ENCODE results near the gene POU2F1. TPM values are rescaled to one million over a fixed set of nuclear protein-coding genes. Genes with fewer than 3 reads are reported as not detected.

The POU2F1 gene
- polyA plus RNA-seq, 2 of the 4 experiments (the other 2 are of a cell fraction) = 2.9 to 9.4 TPM

GRCh38 chr1:167456926-167457325 is 236.2 kb downstream of the POU2F1 start:
- CTCF ChIA-PET = interaction anchor here (0.6 to 3.6 kb wide), 7 partner anchors 12 to 76 kb away, joined by 3 to 23 read pairs (median 3); no protein-coding TSS in a partner anchor
- Histone ChIP-seq H3K9me3 (no peaks in the 10 kb centered on the region), H3K4me1 (peaks cover 6% of the 10 kb centered on the region; the same call in 1 of the 3 replicates), H3K4me2 (no peak overlapping the region), H3K4me3 (no peak overlapping the region), H3K27ac (no peak overlapping the region)
- FAIRE-seq = no peak
- no peak for TF ChIP-seq EHMT2 (IDR thresholded peaks at IDR 0.05; ENCODE audit: low read depth)
- TF ChIP-seq ZNF302 (CRISPR knock-in tag; IDR thresholded peaks at IDR 0.05) = no peak
- no peak for TF ChIP-seq EHF (CRISPR knock-in tag; IDR thresholded peaks at IDR 0.05)
- TF ChIP-seq CBX8 (IDR thresholded peaks at IDR 0.05) = no peak
- TF ChIP-seq RAD21 (conservative IDR thresholded peaks at IDR 0.05 in 1 of 2, IDR thresholded peaks at IDR 0.05 in 1 of 2) = no peak
- TF ChIP-seq KDM1A (IDR thresholded peaks at IDR 0.05; ENCODE audit: low read depth) = no peak
- no peak for TF ChIP-seq CEBPB (IDR thresholded peaks at IDR 0.05)
- TF ChIP-seq CBX2 (IDR thresholded peaks at IDR 0.05; ENCODE audit: borderline replicate concordance, low read depth) = no peak
- TF ChIP-seq POLR2AphosphoS2 (conservative IDR thresholded peaks at IDR 0.05; ENCODE audit: low read length) = no peak
- no peak for TF ChIP-seq FOXS1 (CRISPR knock-in tag; IDR thresholded peaks at IDR 0.05)
- TF ChIP-seq GATA3 (IDR thresholded peaks at IDR 0.05; ENCODE audit: borderline replicate concordance) = no peak
- TF ChIP-seq HOXB13 (CRISPR knock-in tag; IDR thresholded peaks at IDR 0.05; ENCODE audit: low read depth) = no peak
- no peak for TF ChIP-seq TFCP2L1 (CRISPR knock-in tag; IDR thresholded peaks at IDR 0.05)
- TF ChIP-seq RCOR1 (IDR thresholded peaks at IDR 0.05; ENCODE audit: low read depth, low read length) = no peak
- TF ChIP-seq PHF8 (IDR thresholded peaks at IDR 0.05; ENCODE audit: borderline replicate concordance, low read depth) = no peak
- no peak for TF ChIP-seq NPAS2 (CRISPR knock-in tag; IDR thresholded peaks at IDR 0.05; ENCODE audit: borderline replicate concordance)
- TF ChIP-seq RARB (CRISPR knock-in tag; IDR thresholded peaks at IDR 0.05) = no peak
- ATAC-seq = no peak
- DNase-seq (ENCODE audit: low read depth in 1 of 2, low spot score in 1 of 2) = no peak
- 84% methylated on average over 8 of the region's 8 CpGs for WGBS (ENCODE audit: missing lambda C conversion rate)
- POLR2A ChIA-PET = no interaction called here

GRCh38 chr1:167457936-167458584 is 237.4 kb downstream of the POU2F1 start:
- no peak for TF ChIP-seq HOXB5 (CRISPR knock-in tag; IDR thresholded peaks at IDR 0.05)
- no peak for TF ChIP-seq BHLHE40 (IDR thresholded peaks at IDR 0.05; ENCODE audit: low read depth, low read length)
- TF ChIP-seq HES2 (IDR thresholded peaks at IDR 0.05) = no peak
- no peak for TF ChIP-seq USF2 (IDR thresholded peaks at IDR 0.05)
- TF ChIP-seq FOXS1 (CRISPR knock-in tag; IDR thresholded peaks at IDR 0.05) = no peak
- no peak for TF ChIP-seq CHD2 (IDR thresholded peaks at IDR 0.05; ENCODE audit: low read length, partially characterized antibody)
- TF ChIP-seq MAX (IDR thresholded peaks at IDR 0.05) = no peak
- no peak for TF ChIP-seq E2F6 (IDR thresholded peaks at IDR 0.05; ENCODE audit: borderline replicate concordance, low read depth)
- TF ChIP-seq HOXA7 (CRISPR knock-in tag; IDR thresholded peaks at IDR 0.05) = no peak
- TF ChIP-seq ZC3H11A (IDR thresholded peaks at IDR 0.05) = no peak
- TF ChIP-seq SMC3 (IDR thresholded peaks at IDR 0.05) = no peak
- no peak for TF ChIP-seq NPAS2 (CRISPR knock-in tag; IDR thresholded peaks at IDR 0.05; ENCODE audit: borderline replicate concordance)
- no peak for TF ChIP-seq NFE2L2 (conservative IDR thresholded peaks at IDR 0.05; ENCODE audit: low read length)
- no peak for TF ChIP-seq KDM5A (IDR thresholded peaks at IDR 0.05)
- TF ChIP-seq HMGXB4 (CRISPR knock-in tag; IDR thresholded peaks at IDR 0.05; ENCODE audit: borderline replicate concordance) = no peak
- TF ChIP-seq CEBPB (IDR thresholded peaks at IDR 0.05) = no peak
- no peak for TF ChIP-seq JUN (IDR thresholded peaks at IDR 0.05)
- no peak for TF ChIP-seq EP300 (IDR thresholded peaks at IDR 0.05)
- 83% methylated on average over 11 of the region's 11 CpGs for WGBS (ENCODE audit: missing lambda C conversion rate)
- DNase-seq (ENCODE audit: low read depth in 1 of 2, low spot score in 1 of 2) = no peak
- no peak overlapping the region for H3K4me3 ChIP-seq
- ChIA-PET CTCF (interaction anchor here (1.1 to 2.5 kb wide), 2 partner anchors 14 to 15 kb away, joined by 3 to 9 read pairs; no protein-coding TSS in a partner anchor), POLR2A (no interaction called here)
- peaks cover 6% of the 10 kb centered on the region; the same call in 1 of the 3 replicates for H3K4me1 ChIP-seq
- H3K27ac ChIP-seq = no peak overlapping the region
- no peak for ATAC-seq
- no peak for FAIRE-seq
- no peaks in the 10 kb centered on the region for H3K9me3 ChIP-seq
- H3K4me2 ChIP-seq = no peak overlapping the region

Data from A549 (cell line).